ENCODE measurements around the gene NKG7.

NKG7 gene

GRCh38 chr19:51331193-51331592 lies 41.3 kb downstream of the NKG7 start:
- no peak for TF ChIP-seq Cebpa-rat (IDR thresholded peaks at IDR 0.05)
- no peaks in the 10 kb centered on the region for H4K20me1 ChIP-seq
- H3K4me3 ChIP-seq, result no peak overlapping the region
- peaks cover 4 to 17% (median 7%) of the 10 kb centered on the region in 11 experiments; a peak in 12 of 22 replicates for H3K36me3 ChIP-seq
- peaks cover 0 to 7% (median 0%) of the 10 kb centered on the region in 10 experiments; a peak in 4 of 20 replicates for H3K4me1 ChIP-seq
- H3K4me2 ChIP-seq, result no peak overlapping the region
- no peak overlapping the region for H3K27ac ChIP-seq
- H3K9ac ChIP-seq, result no peak overlapping the region
- peaks cover 8 to 36% (median 15%) of the 10 kb centered on the region in 11 experiments for H3K9me3 ChIP-seq (replicated peaks in 1 of 11)
- peaks cover 21 to 27% (median 24%) of the 10 kb centered on the region in 11 experiments for H3K27me3 ChIP-seq

- H3K4me1 ChIP-seq, result peaks cover 0 to 7% (median 0%) of the 10 kb centered on the region in 10 experiments; a peak in 4 of 20 replicates
- H3K4me2 ChIP-seq, result no peak overlapping the region
- H4K20me1 ChIP-seq, result no peaks in the 10 kb centered on the region
- peaks cover 4 to 17% (median 7%) of the 10 kb centered on the region in 11 experiments; a peak in 12 of 22 replicates for H3K36me3 ChIP-seq
- peaks cover 8 to 36% (median 15%) of the 10 kb centered on the region in 11 experiments for H3K9me3 ChIP-seq (replicated peaks in 1 of 11)
- TF ChIP-seq Cebpa-rat (IDR thresholded peaks at IDR 0.05), result no peak
- no peak overlapping the region for H3K4me3 ChIP-seq
- H3K27ac ChIP-seq, result no peak overlapping the region
- no peak overlapping the region for H3K9ac ChIP-seq
- peaks cover 21 to 35% (median 31%) of the 10 kb centered on the region in 11 experiments for H3K27me3 ChIP-seq
These were observed 42.1 kb downstream of the NKG7 start for GRCh38 chr19:51330366-51330765.

GRCh38 chr19:51329411-51329810 lies 43.0 kb downstream of the NKG7 start:
- Histone ChIP-seq H3K36me3 (peaks cover 4 to 17% (median 7%) of the 10 kb centered on the region in 11 experiments; a peak in 12 of 22 replicates), H3K9ac (no peak overlapping the region), H3K4me2 (no peak overlapping the region), H4K20me1 (peaks cover 0 to under 1% (median 0%) of the 10 kb centered on the region in 11 experiments; a peak in 1 of 22 replicates), H3K4me3 (no peak overlapping the region), H3K27ac (no peak overlapping the region), H3K4me1 (peaks cover 0 to 7% (median 0%) of the 10 kb centered on the region in 10 experiments; a peak in 4 of 20 replicates), H3K9me3 (replicated peaks in 1 of 11) (peaks cover 8 to 36% (median 15%) of the 10 kb centered on the region in 11 experiments), H3K27me3 (peaks cover 21 to 35% (median 31%) of the 10 kb centered on the region in 11 experiments)
- no peak for TF ChIP-seq Cebpa-rat (IDR thresholded peaks at IDR 0.05)

- no peak overlapping the region; a peak in 1 of 20 replicates for H3K4me3 ChIP-seq
- H3K4me2 ChIP-seq, result peak overlapping the region in 2 of 11 experiments; percentile 3 to 32; a peak in 1 of 22 replicates
- peaks cover 21 to 35% (median 31%) of the 10 kb centered on the region in 11 experiments for H3K27me3 ChIP-seq
- peaks cover 8 to 32% (median 15%) of the 10 kb centered on the region in 11 experiments for H3K9me3 ChIP-seq (replicated peaks in 1 of 11)
- peaks cover 0 to 17% (median 0%) of the 10 kb centered on the region in 10 experiments; a peak in 5 of 20 replicates for H3K4me1 ChIP-seq
- peaks cover 4 to 15% (median 7%) of the 10 kb centered on the region in 11 experiments; a peak in 12 of 22 replicates for H3K36me3 ChIP-seq
- H4K20me1 ChIP-seq, result peaks cover 0 to 8% (median 0%) of the 10 kb centered on the region in 11 experiments; a peak in 1 of 22 replicates
- TF ChIP-seq Cebpa-rat (IDR thresholded peaks at IDR 0.05), result no peak
- H3K9ac ChIP-seq, result no peak overlapping the region
- no peak overlapping the region for H3K27ac ChIP-seq
These were observed 45.1 kb downstream of the NKG7 start for GRCh38 chr19:51327066-51328001.

GRCh38 chr19:51326216-51327065 lies 46.0 kb downstream of the NKG7 start:
- peaks cover 0 to 8% (median 0%) of the 10 kb centered on the region in 11 experiments; a peak in 1 of 22 replicates for H4K20me1 ChIP-seq
- H3K27me3 ChIP-seq, result peaks cover 21 to 35% (median 31%) of the 10 kb centered on the region in 11 experiments
- no peak overlapping the region for H3K4me3 ChIP-seq
- no peak overlapping the region for H3K9ac ChIP-seq
- peaks cover 6 to 27% (median 12%) of the 10 kb centered on the region in 11 experiments for H3K9me3 ChIP-seq (replicated peaks in 1 of 11)
- H3K36me3 ChIP-seq, result peaks cover 4 to 11% (median 5%) of the 10 kb centered on the region in 11 experiments; a peak in 12 of 22 replicates
- no peak overlapping the region for H3K27ac ChIP-seq
- H3K4me2 ChIP-seq, result 0 out of 22 replicates have a peak overlapping the region, but pooled peaks of 1 of the 11 experiments have one; percentile 3
- no peak for TF ChIP-seq Cebpa-rat (IDR thresholded peaks at IDR 0.05)
- peaks cover 0 to 17% (median 0%) of the 10 kb centered on the region in 10 experiments; a peak in 5 of 20 replicates for H3K4me1 ChIP-seq

GRCh38 chr19:51325161-51325976 lies 47.1 kb downstream of the NKG7 start:
- peaks cover 21 to 35% (median 31%) of the 10 kb centered on the region in 11 experiments for H3K27me3 ChIP-seq
- no peak overlapping the region for H3K4me2 ChIP-seq
- peaks cover 0 to 17% (median 0%) of the 10 kb centered on the region in 10 experiments; a peak in 5 of 20 replicates for H3K4me1 ChIP-seq
- no peak for TF ChIP-seq Cebpa-rat (IDR thresholded peaks at IDR 0.05)
- H3K36me3 ChIP-seq, result 0 out of 22 replicates have a peak, but pooled peaks cover 0 to 2% (median 0%) of the 10 kb centered on the region in 11 experiments
- no peak overlapping the region for H3K4me3 ChIP-seq
- H3K9ac ChIP-seq, result no peak overlapping the region
- H3K27ac ChIP-seq, result no peak overlapping the region
- peaks cover 0 to 16% (median 4%) of the 10 kb centered on the region in 11 experiments; a peak in 12 of 22 replicates for H3K9me3 ChIP-seq (replicated peaks in 1 of 11)
- peaks cover 0 to 8% (median 0%) of the 10 kb centered on the region in 11 experiments; a peak in 2 of 22 replicates for H4K20me1 ChIP-seq

- Histone ChIP-seq H3K9me3 (replicated peaks in 1 of 11) (peaks cover 0 to 15% (median 4%) of the 10 kb centered on the region in 11 experiments; a peak in 8 of 22 replicates), H3K4me2 (no peak overlapping the region; a peak in 1 of 22 replicates), H3K4me1 (peaks cover 0 to 17% (median 0%) of the 10 kb centered on the region in 10 experiments; a peak in 5 of 20 replicates), H3K36me3 (no peaks in the 10 kb centered on the region), H3K9ac (no peak overlapping the region), H3K27me3 (peaks cover 21 to 35% (median 31%) of the 10 kb centered on the region in 11 experiments), H4K20me1 (peaks cover 0 to 18% (median 0%) of the 10 kb centered on the region in 11 experiments; a peak in 2 of 22 replicates), H3K27ac (no peak overlapping the region), H3K4me3 (no peak overlapping the region)
- TF ChIP-seq Cebpa-rat (IDR thresholded peaks at IDR 0.05), result no peak
These were observed 48.3 kb downstream of the NKG7 start for GRCh38 chr19:51324167-51324481.
